ENCODE data around the gene EPHB2.

EPHB2 gene

DNA sequence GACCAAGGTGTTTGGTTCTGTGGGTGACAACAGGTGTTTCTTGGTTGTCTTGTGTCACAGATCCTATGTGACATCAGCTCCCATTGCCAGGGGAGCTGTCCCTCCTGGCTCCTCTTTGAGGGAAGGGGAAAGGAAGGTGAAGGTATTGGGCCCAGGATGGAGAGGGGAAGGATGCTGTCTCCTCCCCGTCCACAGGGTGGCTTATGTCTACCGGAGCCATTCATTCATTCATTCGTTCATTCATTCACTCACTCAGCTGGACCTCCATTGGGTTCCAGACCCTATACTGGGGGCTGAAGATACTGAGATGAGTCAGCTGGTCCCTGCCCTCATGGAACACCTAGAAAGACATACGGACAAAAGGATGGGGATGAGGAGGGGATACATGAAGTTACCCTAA, 38.9 kb downstream of the EPHB2 start:
- ChIA-PET CTCF (no interaction called here), POLR2A (no interaction called here)
- no peak for TF ChIP-seq CTCF (IDR thresholded peaks at IDR 0.05; ENCODE audit: control extremely low read depth, extremely low read depth, low read depth, missing control alignments)
- DNase-seq (ENCODE audit: extremely low spot score) = no peak

DNA sequence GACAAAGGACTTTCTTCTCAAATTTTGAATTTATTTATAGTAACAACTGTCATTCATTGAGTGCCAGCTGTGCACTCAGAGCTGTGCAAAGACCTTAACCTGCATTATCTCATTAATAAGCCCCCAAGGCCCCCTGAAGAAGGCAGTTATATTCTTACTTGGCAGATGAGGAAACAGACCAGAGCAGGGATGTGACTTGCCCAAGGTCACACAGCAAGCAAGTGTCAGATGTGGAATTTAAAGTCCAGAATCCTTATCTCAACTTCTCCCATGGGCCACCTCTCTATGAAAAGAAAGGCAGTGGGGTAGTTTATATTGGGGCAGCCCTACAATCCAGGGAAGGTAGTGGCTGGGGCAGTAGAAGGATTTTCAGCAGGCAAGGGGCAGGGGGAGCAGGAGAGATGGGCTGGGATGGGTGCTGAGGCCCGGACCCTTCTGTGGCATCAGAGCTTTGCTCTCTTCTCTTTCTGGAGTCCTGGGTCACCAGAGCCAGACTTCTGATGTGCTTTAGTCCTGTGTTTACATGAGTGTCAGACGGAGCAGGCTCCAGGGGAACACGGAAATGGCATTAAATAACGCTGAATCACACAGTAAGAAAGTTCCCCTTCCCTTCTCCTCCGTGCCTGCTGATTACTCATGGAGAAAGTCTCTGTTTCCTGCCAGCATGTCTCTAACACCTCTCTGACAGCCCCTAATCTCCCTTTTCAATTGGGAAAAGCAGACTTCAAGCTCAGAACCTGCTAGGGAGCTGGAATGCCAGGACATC, 39.5 kb downstream of the EPHB2 start:
- no peak for TF ChIP-seq CTCF (IDR thresholded peaks at IDR 0.05; ENCODE audit: control extremely low read depth, extremely low read depth, low read depth, missing control alignments)
- CTCF ChIA-PET = interaction anchor here (0.7 kb wide), 1 partner anchor 31 kb away, joined by 3 read pairs; no protein-coding TSS in a partner anchor
- POLR2A ChIA-PET = no interaction called here
- no peak for DNase-seq (ENCODE audit: extremely low spot score)

GRCh38 chr1:22750685-22751051, 40.0 kb downstream of the EPHB2 start:
- no peak for DNase-seq (ENCODE audit: extremely low spot score)
- TF ChIP-seq CTCF (IDR thresholded peaks at IDR 0.05; ENCODE audit: control extremely low read depth, extremely low read depth, low read depth, missing control alignments) = no peak
- ChIA-PET POLR2A (no interaction called here), CTCF (interaction anchor here (0.7 kb wide), 1 partner anchor 32 kb away, joined by 3 read pairs; no protein-coding TSS in a partner anchor)

- no peak for DNase-seq (ENCODE audit: extremely low spot score)
- no peak for TF ChIP-seq CTCF (IDR thresholded peaks at IDR 0.05; ENCODE audit: control extremely low read depth, extremely low read depth, low read depth, missing control alignments)
- ChIA-PET POLR2A (no interaction called here), CTCF (interaction anchor here (1.0 kb wide), 1 partner anchor 9 kb away, joined by 3 read pairs; no protein-coding TSS in a partner anchor)
These were observed 40.5 kb downstream of the EPHB2 start for GRCh38 chr1:22751124-22751531.

- TF ChIP-seq CTCF (IDR thresholded peaks at IDR 0.05; ENCODE audit: control extremely low read depth, extremely low read depth, low read depth, missing control alignments) = no peak
- CTCF ChIA-PET = no interaction called here
- POLR2A ChIA-PET = no interaction called here
These were observed 41.7 kb downstream of the EPHB2 start for GRCh38 chr1:22752339-22752738.

GRCh38 chr1:22753481-22753971, 42.9 kb downstream of the EPHB2 start:
- ChIA-PET CTCF (interaction anchor here (1.4 to 1.7 kb wide), 2 partner anchors 24 to 49 kb away, joined by 4 to 7 read pairs; no protein-coding TSS in a partner anchor), POLR2A (no interaction called here)
- TF ChIP-seq CTCF (IDR thresholded peaks at IDR 0.05; ENCODE audit: control extremely low read depth, extremely low read depth, low read depth, missing control alignments) = no peak
- DNase-seq (ENCODE audit: extremely low spot score) = no peak

More at GRCh38 chr1:22752339-22752738, 41.7 kb downstream of the EPHB2 start:
- no peak for DNase-seq (ENCODE audit: extremely low spot score)
